Epithelial cell of esophagus (primary cell): Measurements from ENCODE around the gene ZNF709.
A peak's percentile ranks its signal among the peaks of the same experiment; 100 is the strongest.
"Not testable (repeated sequence)": the region's sequence is repeated elsewhere in the genome, so short reads cannot be mapped to it uniquely, and the experiment has no call there.

Experiments
- DNase-seq: peaks from one replicate; pipeline ENCODE4 v3.0.0; 2010; ENCODE audit warnings: low read depth
- H3K4me3 ChIP-seq: 2 replicates; pipeline ENCODE4 v1.5.1; 2011; ENCODE audit warnings: mild to moderate bottlenecking, low read length, control low read depth
- TF ChIP-seq, protein P1 (sequence below): IDR thresholded peaks from 2 replicates; pipeline ENCODE4 v1.5.1; 2011; ENCODE audit warnings: low read depth, mild to moderate bottlenecking, low read length, control low read depth, inconsistent platforms; ENCODE audit not compliant: insufficient read depth; ENCODE audit errors: missing control alignments

ZNF709 gene

GRCh38 chr19:12448808-12449207 is 35.8 kb downstream of the ZNF709 start:
- no peak for DNase-seq
- H3K4me3 ChIP-seq, result no peak overlapping the region
- TF ChIP-seq, protein P1, sequence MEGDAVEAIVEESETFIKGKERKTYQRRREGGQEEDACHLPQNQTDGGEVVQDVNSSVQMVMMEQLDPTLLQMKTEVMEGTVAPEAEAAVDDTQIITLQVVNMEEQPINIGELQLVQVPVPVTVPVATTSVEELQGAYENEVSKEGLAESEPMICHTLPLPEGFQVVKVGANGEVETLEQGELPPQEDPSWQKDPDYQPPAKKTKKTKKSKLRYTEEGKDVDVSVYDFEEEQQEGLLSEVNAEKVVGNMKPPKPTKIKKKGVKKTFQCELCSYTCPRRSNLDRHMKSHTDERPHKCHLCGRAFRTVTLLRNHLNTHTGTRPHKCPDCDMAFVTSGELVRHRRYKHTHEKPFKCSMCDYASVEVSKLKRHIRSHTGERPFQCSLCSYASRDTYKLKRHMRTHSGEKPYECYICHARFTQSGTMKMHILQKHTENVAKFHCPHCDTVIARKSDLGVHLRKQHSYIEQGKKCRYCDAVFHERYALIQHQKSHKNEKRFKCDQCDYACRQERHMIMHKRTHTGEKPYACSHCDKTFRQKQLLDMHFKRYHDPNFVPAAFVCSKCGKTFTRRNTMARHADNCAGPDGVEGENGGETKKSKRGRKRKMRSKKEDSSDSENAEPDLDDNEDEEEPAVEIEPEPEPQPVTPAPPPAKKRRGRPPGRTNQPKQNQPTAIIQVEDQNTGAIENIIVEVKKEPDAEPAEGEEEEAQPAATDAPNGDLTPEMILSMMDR, result no peak

- H3K4me3 ChIP-seq, result peak within 1 kb of the TSS; percentile 61
- TF ChIP-seq, protein P1, result no peak
These were observed 43.9 kb downstream of the ZNF709 start, which contains the start of gene ZNF443 for GRCh38 chr19:12440541-12441316. Gene ZNF443, minus strand, starts transcription at chr19:12441021. Its CDS starts 107 bp downstream, at chr19:12440914.

GRCh38 chr19:12439686-12440540 is 44.7 kb downstream of the ZNF709 start:
- H3K4me3 ChIP-seq, result peak overlapping the region; percentile 61
- DNase-seq, result peak; percentile 56

More at GRCh38 chr19:12440541-12441316, 43.9 kb downstream of the ZNF709 start, which contains the start of gene ZNF443:
- DNase-seq, result peak; percentile 99

GRCh38 chr19:12430726-12431299 is 53.8 kb downstream of the ZNF709 start:
- DNase-seq, H3K4me3 ChIP-seq: not testable (repeated sequence)

GRCh38 chr19:12425888-12426274 is 58.7 kb downstream of the ZNF709 start:
- TF ChIP-seq, protein P1, result no peak
- no peak for DNase-seq
- no peak overlapping the region for H3K4me3 ChIP-seq

GRCh38 chr19:12425236-12425887 is 59.3 kb downstream of the ZNF709 start:
- H3K4me3 ChIP-seq, result no peak overlapping the region
- no peak for DNase-seq
- TF ChIP-seq, protein P1, result no peak

- H3K4me3 ChIP-seq, DNase-seq: not testable (repeated sequence)
These were observed 67.3 kb downstream of the ZNF709 start for GRCh38 chr19:12417273-12417672.

- TF ChIP-seq, protein P1, result no peak
- H3K4me3 ChIP-seq, result no peak overlapping the region
- no peak for DNase-seq
These were observed 72.7 kb downstream of the ZNF709 start for GRCh38 chr19:12411893-12412292.
